GM18951 (cell line): ENCODE results near the gene KLHL8.
A peak's percentile ranks its signal among the peaks of the same experiment; 100 is the strongest.

Source experiments
- POLR2A ChIP-seq: IDR thresholded peaks from 4 replicates; pipeline ENCODE4 v1.6.1; 2011; ENCODE audit warnings: mild to moderate bottlenecking; ENCODE audit not compliant: insufficient read length, insufficient read depth; ENCODE audit errors: extremely low read depth
- in situ Hi-C: fragments of 300-500 bp; cut with MboI; formaldehyde crosslinking; loops from one replicate; pipeline ENCODE4 v1.12.0; 2022; ENCODE audit warnings: low sequenced_read_pairs, mixed read lengths, inconsistent platforms; ENCODE audit not compliant: unreplicated experiment

The KLHL8 gene

DNA sequence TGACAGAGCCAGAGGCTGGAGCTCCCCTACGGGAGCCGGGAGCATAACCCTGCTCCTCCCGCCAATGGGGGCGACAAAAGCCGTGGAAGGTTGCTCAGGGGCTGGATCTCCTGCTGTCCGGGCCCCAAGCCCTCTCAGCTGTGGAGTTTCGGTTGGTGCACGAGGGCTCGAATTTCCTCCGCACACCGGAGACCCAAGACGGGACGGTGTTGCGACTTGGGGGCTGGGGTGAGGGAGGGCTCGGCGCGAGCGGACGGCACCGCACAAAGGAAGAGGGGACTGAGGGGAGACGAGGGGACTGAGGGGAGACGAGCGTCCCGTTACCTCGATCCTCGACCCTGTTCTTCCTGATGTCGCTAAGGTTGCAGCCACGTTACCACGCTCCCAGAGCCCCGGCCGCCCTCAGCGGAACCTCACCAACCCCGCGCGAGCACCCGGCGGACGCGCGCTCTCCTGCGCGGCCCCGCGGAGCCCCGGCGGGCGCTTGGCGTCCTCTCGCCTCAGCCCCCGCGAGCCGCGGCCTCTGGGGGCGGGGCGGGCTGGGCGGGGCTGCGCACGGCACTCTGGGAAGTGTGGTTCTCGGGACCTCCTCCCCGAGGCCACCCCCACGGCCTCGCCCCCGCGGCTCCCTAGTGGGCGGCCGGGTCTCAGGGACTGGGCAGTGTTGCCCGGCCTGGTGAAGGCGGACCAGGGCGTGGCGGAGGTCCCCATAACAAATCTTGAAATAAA, at the start of gene KLHL8:
Gene KLHL8 (minus strand): TSS at position 525 of the 729 bp plus-strand sequence. CDS start 25,079 bp downstream, outside the sequence.
- TF ChIP-seq POLR2A, result peak; percentile 97
- in situ Hi-C loops, result no loop called here

DNA sequence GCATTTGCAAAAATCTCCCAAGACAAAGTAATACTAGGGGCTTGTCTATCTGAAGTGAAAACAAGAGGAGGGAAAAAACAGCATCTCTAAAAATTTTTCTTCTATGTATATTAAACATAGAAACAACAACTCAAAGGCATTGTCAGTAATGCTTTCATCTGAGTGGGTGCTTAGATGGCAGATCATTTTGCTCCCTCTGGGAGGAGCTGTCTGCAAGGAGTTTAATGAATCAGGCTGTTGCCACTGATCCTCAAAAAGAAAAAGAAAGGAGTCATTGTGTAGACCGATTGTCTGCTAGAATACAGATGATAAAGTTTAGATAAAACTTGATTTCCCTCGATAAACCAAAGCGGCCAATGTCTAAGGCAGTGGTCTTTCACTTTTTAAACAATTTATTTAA, 49.7 kb upstream of the KLHL8 start:
- TF ChIP-seq POLR2A, result no peak
- in situ Hi-C loops, result loop anchor here (25.0 kb wide), 1 partner anchor 758 kb away; no protein-coding TSS in a partner anchor

GRCh38 chr4:87268411-87268810, 48.0 kb upstream of the KLHL8 start:
- no peak for TF ChIP-seq POLR2A
- in situ Hi-C loops, result loop anchor here (25.0 kb wide), 1 partner anchor 756 kb away; no protein-coding TSS in a partner anchor

DNA sequence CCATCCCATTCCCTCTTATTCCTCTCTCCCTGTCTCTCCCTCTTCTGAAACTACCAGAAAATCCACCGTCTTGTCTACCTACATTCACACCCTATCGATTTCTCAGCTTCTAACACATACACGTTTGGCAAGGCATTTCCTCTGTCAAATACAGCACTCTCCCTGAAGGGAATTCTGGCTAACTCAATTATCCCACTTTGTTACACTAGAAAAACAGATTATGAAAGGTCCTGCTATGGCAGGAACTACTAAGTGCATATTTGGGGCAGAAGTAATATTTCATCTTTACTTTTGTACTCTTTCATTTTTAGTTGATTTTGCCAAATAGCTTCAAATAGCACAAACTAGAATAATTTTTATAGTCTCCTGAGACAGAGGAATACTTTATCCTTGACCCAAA, 46.6 kb upstream of the KLHL8 start:
- in situ Hi-C loops, result loop anchor here (25.0 kb wide), 1 partner anchor 755 kb away; no protein-coding TSS in a partner anchor

GRCh38 chr4:87262886-87263285, 42.5 kb upstream of the KLHL8 start:
- in situ Hi-C loops, result loop anchor here (25.0 kb wide), 1 partner anchor 751 kb away; no protein-coding TSS in a partner anchor
- TF ChIP-seq POLR2A, result no peak

More for the DNA sequence above, 46.6 kb upstream of the KLHL8 start:
- no peak for TF ChIP-seq POLR2A

DNA sequence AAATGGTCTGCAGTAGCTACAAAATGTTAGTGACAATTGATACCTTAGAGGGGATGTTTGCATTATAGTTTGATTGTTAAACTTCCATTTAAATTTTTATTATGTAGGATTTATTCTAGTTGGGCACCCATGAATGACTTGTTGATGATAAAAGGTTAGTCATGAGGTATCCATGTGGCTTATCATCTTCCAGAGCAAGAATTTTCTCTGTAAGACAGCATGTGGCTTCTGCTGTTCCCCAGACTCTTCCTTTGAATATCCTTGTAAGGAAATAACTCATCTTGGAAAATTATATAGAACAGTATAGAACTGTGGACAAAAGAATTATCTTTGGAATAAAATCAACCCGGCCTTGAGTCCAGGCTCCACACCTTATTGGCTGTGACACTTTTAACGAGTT, 40.1 kb upstream of the KLHL8 start:
- TF ChIP-seq POLR2A, result no peak
- in situ Hi-C loops, result loop anchor here (25.0 kb wide), 1 partner anchor 748 kb away; no protein-coding TSS in a partner anchor

GRCh38 chr4:87258677-87259076, 38.3 kb upstream of the KLHL8 start:
- in situ Hi-C loops, result loop anchor here (25.0 kb wide), 1 partner anchor 746 kb away; no protein-coding TSS in a partner anchor
- TF ChIP-seq POLR2A, result no peak

- TF ChIP-seq POLR2A, result no peak
- in situ Hi-C loops, result loop anchor here (25.0 kb wide), 1 partner anchor 745 kb away; no protein-coding TSS in a partner anchor
Measured at GRCh38 chr4:87257523-87257922, 37.1 kb upstream of the KLHL8 start.

GRCh38 chr4:87255755-87256154, 35.3 kb upstream of the KLHL8 start:
- in situ Hi-C loops, result loop anchor here (25.0 kb wide), 1 partner anchor 743 kb away; no protein-coding TSS in a partner anchor

GRCh38 chr4:87251106-87251505, 30.7 kb upstream of the KLHL8 start:
- in situ Hi-C loops, result loop anchor here (25.0 kb wide), 1 partner anchor 739 kb away; no protein-coding TSS in a partner anchor
- TF ChIP-seq POLR2A, result no peak

More at GRCh38 chr4:87255755-87256154, 35.3 kb upstream of the KLHL8 start:
- no peak for TF ChIP-seq POLR2A

DNA sequence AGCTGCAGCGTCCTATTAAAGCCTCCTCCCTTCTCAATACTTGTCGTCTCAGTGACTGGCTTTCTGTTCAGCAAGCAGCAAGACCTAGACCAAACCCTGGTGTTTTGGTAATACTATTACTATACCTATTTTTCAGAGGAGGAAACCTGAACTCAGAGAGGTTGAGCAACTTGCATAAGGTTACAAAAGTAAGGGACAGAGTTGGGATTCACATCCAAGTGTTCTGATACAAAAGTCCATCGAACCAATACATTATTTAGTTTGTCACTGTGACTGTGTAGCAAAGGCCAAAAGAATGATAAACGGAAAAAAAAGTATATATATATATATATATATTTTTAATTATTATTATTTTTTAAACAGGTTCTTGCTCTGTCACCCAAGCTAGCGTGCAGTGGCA, 29.9 kb upstream of the KLHL8 start:
- in situ Hi-C loops, result loop anchor here (25.0 kb wide), 1 partner anchor 738 kb away; no protein-coding TSS in a partner anchor
- TF ChIP-seq POLR2A, result no peak

- in situ Hi-C loops, result loop anchor here (25.0 kb wide), 2 partner anchors 337 to 737 kb away; no protein-coding TSS in a partner anchor
- no peak for TF ChIP-seq POLR2A
Measured at GRCh38 chr4:87249332-87250019, 29.1 kb upstream of the KLHL8 start.

DNA sequence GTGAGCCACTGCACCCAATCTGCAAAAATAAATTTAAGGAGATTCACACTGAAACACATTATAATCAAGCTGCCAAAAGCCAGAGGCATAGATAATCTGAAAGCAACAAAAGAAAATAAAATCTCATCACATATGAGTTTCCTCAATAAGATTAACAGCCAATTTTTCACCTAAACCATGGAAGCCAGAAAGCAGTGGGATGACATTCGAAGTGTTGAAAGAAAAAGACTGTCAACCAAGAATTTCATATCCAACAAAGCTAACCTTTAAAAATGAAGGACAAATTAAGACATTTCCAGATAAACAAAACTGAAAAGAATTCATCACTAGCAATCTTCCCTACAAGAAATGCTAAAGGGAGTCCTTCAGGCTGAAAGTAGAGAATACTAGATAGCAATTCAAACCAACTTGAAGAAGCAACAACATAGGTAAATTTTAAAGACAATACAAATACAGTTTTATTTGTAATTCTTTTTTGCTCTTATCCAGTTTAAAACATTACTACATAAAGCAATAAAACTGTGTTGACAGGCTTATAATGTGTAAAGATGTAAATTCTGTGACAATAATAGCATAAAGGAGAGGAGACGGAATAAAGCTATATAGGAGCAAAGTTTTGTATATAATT, 23.1 kb upstream of the KLHL8 start:
- in situ Hi-C loops, result loop anchor here (25.0 kb wide), 1 partner anchor 331 kb away; no protein-coding TSS in a partner anchor
- no peak for TF ChIP-seq POLR2A
